Measurements from ENCODE around the gene TGM2. TPM values are rescaled to one million over a fixed set of nuclear protein-coding genes. Genes with fewer than 3 reads are reported as not detected.

Gene TGM2
- total and polyA plus RNA-seq, 9 of the 15 experiments (the other 6 are each of a cell fraction or from before 2014, with no cell fraction given), result 5.5 to 78.5 (median 37.6) TPM

- TF ChIP-seq TFAP4 (CRISPR knock-in tag; IDR thresholded peaks at IDR 0.05; ENCODE audit: borderline replicate concordance), result peak; percentile 53; the same call in 1 of the 2 replicates
- TF ChIP-seq TCF3 (CRISPR knock-in tag; IDR thresholded peaks at IDR 0.05), result peak; percentile 97
- no peak for TF ChIP-seq ELF4 (CRISPR knock-in tag; IDR thresholded peaks at IDR 0.05)
- no peak for TF ChIP-seq CSDE1 (IDR thresholded peaks at IDR 0.05)
- no peak for TF ChIP-seq PURB (CRISPR knock-in tag; IDR thresholded peaks at IDR 0.05; ENCODE audit: low read depth)
- peak; percentile 36; the same call in 1 of the 2 replicates for TF ChIP-seq ZBTB17 (CRISPR knock-in tag; IDR thresholded peaks at IDR 0.05)
- TF ChIP-seq HCFC1 (IDR thresholded peaks at IDR 0.05; ENCODE audit: low read depth, low read length), result peak; percentile 25; the same call in 1 of the 2 replicates
- peak; percentile 95 for TF ChIP-seq SPI1 (IDR thresholded peaks at IDR 0.05; ENCODE audit: borderline replicate concordance, low read depth, low read length)
- peak; percentile 76; the same call in 1 of the 2 replicates for TF ChIP-seq ZBTB2 (IDR thresholded peaks at IDR 0.05)
- peak; percentile 73; the same call in 1 of the 2 replicates for TF ChIP-seq NCOA1 (IDR thresholded peaks at IDR 0.05; ENCODE audit: low read depth)
- TF ChIP-seq MCM7 (IDR thresholded peaks at IDR 0.05), result no peak
- TF ChIP-seq ZBTB34 (CRISPR knock-in tag; IDR thresholded peaks at IDR 0.05), result peak; percentile 23; the same call in 1 of the 2 replicates
- TF ChIP-seq AFF1 (IDR thresholded peaks at IDR 0.05; ENCODE audit: low read depth in 1 of 2, partially characterized antibody in 2 of 2), result peak in 1 of 2 experiments; percentile 57
- no peak for TF ChIP-seq ARHGAP35 (IDR thresholded peaks at IDR 0.05; ENCODE audit: partially characterized antibody)
- peak; percentile 64; the same call in 1 of the 2 replicates for TF ChIP-seq ZKSCAN1 (IDR thresholded peaks at IDR 0.05; ENCODE audit: low read depth, low read length)
- 0 out of 2 replicates have a peak, but pooled peaks have one; percentile 52 for TF ChIP-seq PHTF2 (CRISPR knock-in tag; IDR thresholded peaks at IDR 0.05)
- peak; percentile 27; the same call in 1 of the 2 replicates for TF ChIP-seq EP400 (IDR thresholded peaks at IDR 0.05)
- no peak for TF ChIP-seq ZNF253 (CRISPR knock-in tag; conservative IDR thresholded peaks at IDR 0.05)
- peak; percentile 92 for TF ChIP-seq KLF16 (IDR thresholded peaks at IDR 0.05)
Measured at GRCh38 chr20:38158701-38159351, 6.2 kb downstream of the TGM2 start (continued).
